PFSK-1 (cell line): ENCODE measurements around the gene PPP1CC.

Experiments used
- FOXP2 ChIP-seq: optimal IDR thresholded peaks from 2 replicates; pipeline ENCODE3; 2011; ENCODE audit warnings: borderline replicate concordance, control low read depth, inconsistent platforms; ENCODE audit not compliant: insufficient read depth; ENCODE audit errors: extremely low read length, extremely low read depth
- POLR2AphosphoS5 ChIP-seq: IDR thresholded peaks from 2 replicates; pipeline ENCODE4 v1.6.1; 2012; ENCODE audit warnings: low read depth, mild to moderate bottlenecking, control low read depth, low read length, moderate library complexity
- REST ChIP-seq, 2 experiments: IDR thresholded peaks; 2 replicates each; pipeline versions ENCODE4 v1.6.1 to v1.8.0; 2011 to 2012; ENCODE audit warnings: low read depth in 2 of 2, low read length in 2 of 2, control low read depth in 1 of 2, inconsistent platforms in 1 of 2, mild to moderate bottlenecking in 1 of 2, moderate library complexity in 1 of 2; ENCODE audit not compliant: insufficient read depth in 1 of 2
- SIN3A ChIP-seq: IDR thresholded peaks from 2 replicates; pipeline ENCODE4 v1.6.1; 2012; ENCODE audit warnings: mild to moderate bottlenecking, low read length, moderate library complexity, borderline replicate concordance; ENCODE audit not compliant: insufficient read depth
- TAF1 ChIP-seq: IDR thresholded peaks from 2 replicates; pipeline ENCODE4 v1.6.1; 2012; ENCODE audit warnings: low read length, control low read depth, borderline replicate concordance; ENCODE audit not compliant: insufficient read depth

DNA sequence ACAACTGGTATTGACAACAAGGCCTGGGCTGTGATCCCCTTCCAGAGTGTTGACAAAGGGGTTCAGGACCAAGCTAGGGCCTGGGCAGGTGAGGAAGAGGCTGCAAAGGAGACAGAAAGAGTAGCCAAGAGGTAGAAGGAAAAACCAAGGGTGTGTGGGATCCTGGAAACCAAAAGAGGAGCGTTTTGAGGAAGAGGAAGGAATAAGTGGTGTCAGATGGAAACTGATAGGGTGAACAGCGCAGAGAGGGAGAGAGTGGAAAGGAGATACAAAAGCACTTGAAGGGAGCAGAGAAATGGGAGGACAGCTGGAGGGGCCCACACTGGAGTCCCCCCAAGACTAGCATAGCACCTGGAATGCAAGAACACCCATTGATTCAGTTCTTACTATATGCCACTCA lies 45.5 kb downstream of the PPP1CC start:
- TF ChIP-seq TAF1 = no peak
- TF ChIP-seq POLR2AphosphoS5 = no peak
- TF ChIP-seq REST (IDR thresholded peaks at IDR 0.05; ENCODE audit: insufficient read depth in 1 of 2, low read depth in 2 of 2, low read length in 2 of 2) = no peak
- TF ChIP-seq SIN3A = no peak
- TF ChIP-seq FOXP2 = no peak
